ENCODE measurements around the gene NKX1-1.
"Not testable (repeated sequence)": the region's sequence is repeated elsewhere in the genome, so short reads cannot be mapped to it uniquely, and the experiment has no call there.

The NKX1-1 gene

DNA sequence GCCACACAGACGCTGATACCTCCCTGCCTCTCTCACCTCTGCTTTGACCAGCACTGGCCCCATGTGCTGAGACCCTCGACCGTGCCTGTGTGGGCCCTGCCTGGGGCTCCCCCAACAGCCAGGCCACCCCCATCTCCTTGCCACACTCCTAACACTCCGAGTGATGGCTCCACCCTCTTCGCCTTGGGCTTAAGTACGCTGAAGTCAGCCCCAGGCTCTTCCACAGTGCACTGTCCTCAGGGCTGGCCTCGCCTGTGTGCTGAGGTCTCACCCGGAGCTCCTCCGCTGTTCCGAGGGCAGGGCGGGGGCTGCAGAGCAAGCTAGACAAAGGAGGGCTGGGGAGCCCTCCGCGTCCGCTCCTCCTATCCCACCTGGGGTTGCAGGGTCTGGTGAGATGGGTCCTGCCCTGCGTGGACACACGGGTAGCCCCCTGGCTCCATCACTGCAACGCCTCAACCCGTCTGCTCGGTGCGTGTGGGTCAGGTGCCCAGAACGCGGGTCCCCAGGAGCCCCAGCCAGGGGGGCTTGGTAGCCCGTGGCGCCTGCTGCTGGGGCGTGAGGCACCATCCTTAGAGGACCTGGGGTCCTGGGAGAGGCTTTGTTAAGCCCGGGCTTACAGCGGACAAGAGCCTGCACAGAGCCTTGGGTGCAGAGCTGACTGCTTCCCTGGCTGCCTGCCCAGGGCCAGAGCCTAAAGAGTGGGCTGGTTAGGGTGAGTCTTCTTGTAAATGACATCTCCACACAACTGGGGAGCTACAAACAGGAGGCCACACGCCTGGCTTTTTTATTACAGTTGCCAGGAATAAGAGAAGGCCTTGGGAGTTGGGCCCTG, 42.6 kb upstream of the NKX1-1 start:
- TF ChIP-seq, protein P1, sequence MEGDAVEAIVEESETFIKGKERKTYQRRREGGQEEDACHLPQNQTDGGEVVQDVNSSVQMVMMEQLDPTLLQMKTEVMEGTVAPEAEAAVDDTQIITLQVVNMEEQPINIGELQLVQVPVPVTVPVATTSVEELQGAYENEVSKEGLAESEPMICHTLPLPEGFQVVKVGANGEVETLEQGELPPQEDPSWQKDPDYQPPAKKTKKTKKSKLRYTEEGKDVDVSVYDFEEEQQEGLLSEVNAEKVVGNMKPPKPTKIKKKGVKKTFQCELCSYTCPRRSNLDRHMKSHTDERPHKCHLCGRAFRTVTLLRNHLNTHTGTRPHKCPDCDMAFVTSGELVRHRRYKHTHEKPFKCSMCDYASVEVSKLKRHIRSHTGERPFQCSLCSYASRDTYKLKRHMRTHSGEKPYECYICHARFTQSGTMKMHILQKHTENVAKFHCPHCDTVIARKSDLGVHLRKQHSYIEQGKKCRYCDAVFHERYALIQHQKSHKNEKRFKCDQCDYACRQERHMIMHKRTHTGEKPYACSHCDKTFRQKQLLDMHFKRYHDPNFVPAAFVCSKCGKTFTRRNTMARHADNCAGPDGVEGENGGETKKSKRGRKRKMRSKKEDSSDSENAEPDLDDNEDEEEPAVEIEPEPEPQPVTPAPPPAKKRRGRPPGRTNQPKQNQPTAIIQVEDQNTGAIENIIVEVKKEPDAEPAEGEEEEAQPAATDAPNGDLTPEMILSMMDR (conservative IDR thresholded peaks at IDR 0.05) = no peak

DNA sequence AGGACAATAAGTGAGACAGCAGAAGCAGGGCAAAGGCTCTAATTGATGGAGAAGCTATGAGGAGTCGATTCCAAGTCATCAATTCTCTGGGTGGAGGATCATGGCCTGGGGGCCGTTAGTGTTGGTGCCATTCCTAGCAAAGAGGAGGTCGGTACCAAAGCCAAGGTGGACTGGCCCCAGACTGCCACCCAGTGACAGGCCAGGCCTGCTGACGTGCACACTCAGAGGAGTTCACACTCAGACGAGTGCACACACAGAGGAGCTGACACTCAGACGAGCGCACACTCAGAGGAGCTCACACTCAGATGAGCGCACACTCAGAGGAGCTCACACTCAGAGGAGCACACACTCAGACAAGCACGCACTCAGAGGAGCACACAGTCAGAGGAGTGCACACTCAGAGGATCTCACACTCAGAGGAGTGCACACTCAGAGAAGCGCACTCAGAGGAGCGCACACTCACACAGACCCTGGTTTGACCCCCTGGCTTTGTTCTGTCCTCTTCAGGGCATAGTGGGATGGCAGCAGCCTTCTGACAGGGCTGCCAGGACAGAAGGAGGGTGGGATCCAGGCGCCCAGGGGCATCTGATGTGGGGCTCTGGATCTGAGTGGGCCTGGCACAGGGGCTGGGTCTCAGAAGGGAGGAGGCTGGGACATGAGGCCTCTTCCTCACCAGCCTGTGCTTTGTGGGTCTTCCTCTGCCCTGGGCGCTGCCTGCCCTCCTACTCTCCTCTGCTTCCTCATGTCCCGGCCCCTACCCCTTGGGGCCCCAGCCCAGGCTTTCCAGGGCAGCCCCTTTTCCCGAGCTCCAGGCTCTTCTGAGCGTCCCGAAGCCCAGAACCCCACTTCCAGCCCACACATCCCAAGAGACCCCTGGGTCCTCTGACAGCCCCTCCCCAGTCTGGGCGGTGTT, 41.7 kb upstream of the NKX1-1 start:
- H3K27ac ChIP-seq = no peak overlapping the region
- TF ChIP-seq, protein P1 (conservative IDR thresholded peaks at IDR 0.05) = no peak

More for the DNA sequence above, 42.6 kb upstream of the NKX1-1 start:
- no peak overlapping the region for H3K27ac ChIP-seq

DNA sequence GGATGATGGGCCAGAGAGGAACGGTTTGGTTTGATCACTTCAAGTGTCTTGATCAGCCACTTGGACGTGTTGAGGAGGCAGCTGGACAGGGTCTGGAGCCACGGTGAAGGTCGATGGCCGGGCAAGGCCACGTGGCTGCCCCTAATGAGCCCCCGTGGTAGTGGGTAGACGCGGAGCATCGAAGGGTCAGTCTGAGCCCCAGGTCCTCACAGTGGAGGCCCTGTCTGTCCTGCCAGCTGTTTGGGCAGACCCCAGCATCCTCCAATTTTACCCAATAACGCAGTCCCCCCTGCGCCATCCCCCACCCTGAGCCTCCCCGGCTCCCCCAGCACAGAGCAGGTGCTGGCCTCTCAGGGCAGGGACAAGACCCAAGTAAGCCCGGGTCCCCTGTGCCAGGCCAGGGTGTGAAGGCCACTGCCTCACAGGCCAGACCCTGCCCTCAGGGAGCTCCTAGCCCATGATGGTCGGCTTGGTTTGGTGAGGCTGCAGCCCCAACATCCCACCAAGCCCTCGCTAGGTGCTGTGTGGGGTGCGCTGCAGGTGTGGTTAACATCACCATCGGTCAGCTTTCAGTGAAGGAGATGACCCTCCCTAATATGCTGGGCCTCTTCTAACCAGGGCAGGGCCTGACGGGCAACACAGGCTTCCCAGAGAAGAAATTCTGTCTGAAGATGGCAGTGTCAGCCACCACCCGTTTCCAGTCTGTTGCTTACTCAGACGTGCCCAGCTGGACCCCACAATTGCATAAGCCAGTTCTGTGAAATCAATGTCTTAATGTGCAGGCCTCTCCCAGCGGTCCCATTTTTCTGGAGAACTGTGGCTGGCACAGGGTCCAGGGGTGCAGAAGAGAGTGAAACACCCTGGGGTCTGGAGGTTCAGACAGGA, 40.5 kb upstream of the NKX1-1 start:
- TF ChIP-seq, protein P1 (conservative IDR thresholded peaks at IDR 0.05) = no peak
- no peak overlapping the region for H3K27ac ChIP-seq

DNA sequence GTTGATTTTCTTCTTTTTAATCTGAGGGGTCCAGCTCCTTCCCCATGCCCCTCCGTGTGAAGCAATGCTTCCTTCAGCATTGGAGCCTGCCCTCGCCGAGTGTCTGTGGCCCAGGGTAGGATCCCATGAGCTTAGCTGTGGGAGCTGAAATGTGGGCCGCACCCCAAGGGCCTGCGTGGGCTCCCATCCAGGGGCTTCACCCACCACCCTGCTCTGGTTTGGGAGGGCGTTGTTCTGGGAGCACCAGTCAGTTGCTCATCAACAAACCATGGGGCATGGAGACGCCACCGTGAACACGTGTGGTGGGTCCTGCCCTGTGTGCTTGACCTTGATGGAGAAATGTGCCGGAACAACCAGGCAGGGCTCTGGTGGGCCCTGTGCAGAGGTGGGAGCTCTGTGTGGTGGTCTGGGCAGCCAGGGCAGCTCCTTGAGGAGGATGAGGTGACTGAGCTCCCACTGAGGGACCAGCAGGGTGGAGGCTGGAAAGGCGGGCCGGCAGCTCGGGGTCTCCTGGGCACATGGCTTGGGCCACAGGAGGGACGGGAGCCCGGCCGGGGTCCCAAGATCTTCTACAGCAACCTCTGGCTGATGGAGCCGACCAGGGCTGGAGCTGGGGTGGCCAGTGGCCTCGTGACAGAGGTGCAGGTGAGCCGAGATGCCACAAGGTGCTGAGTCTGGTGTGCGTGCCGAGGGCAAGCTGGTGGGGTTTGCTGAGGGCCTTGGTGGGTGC, 39.6 kb upstream of the NKX1-1 start:
- TF ChIP-seq, protein P1 (conservative IDR thresholded peaks at IDR 0.05) = no peak
- no peak overlapping the region for H3K27ac ChIP-seq

DNA sequence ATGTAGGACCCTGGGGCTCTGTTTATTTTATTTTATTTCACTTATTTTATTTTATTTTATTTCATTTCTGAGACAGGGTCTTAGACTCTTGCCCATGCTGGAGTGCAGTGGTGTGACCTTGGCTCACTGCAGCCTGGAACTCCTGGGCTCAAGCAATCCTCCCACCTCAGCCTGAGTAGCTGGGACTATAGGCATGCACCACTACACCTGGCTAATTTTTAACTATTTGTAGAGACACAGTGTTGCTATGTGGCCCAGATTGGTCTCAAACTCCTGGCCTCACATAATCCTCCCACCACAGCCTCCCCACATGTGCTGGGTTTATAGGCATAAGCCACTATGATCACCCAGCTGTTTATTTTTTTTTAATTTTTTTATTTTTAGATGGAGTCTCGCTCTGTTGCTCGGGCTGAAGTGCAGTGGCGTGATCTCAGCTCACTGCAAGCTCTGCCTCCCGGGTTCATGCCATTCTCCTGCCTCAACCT, 37.5 kb upstream of the NKX1-1 start:
- H3K27ac ChIP-seq = not testable (repeated sequence)

DNA sequence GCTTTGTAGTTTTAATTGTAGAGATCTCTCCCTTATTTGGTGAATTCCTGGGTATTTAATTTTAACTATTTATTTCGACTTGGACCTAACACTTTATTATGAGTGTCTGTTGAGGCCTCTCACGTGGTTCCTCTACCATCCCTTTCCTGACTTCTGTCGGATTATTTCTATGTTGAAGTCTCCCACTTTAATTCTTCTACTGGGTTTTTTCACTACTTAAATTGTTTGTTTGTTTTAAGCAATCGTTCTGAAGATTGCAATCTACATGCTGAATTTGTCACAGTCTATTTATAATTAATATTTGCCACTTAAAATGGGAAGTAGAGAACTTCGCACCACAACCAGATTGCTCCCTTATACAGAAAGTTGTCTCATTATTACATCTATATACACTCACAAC, 20.8 kb upstream of the NKX1-1 start:
- TF ChIP-seq, protein P1 (conservative IDR thresholded peaks at IDR 0.05) = no peak
- H3K27ac ChIP-seq = no peak overlapping the region

DNA sequence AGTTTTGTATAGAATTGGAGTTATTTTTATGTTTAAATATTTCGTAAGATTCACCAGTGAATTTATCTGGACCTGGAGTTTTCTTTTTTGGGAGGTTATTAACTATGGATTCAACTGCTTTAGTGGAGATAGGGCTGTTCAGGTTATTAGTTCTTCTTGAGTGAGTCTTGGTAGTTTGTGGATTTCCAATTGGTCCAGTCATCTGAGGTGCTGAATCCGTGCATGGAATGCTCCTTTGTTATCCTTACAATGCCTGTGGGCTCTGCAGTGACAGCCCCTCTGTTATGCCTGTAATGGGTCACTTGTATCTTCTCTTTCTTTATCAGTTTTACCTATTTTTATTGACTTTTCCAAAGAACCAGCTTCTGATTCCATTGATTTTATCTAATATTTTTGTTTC, 15.4 kb upstream of the NKX1-1 start:
- H3K27ac ChIP-seq = no peak overlapping the region
- TF ChIP-seq, protein P1 (conservative IDR thresholded peaks at IDR 0.05) = no peak
